Transverse colon (tissue), 4 donors: Measurements from ENCODE around the gene RORB.

Source experiments
- POLR2AphosphoS5 ChIP-seq, 3 donors: sonication (generic); formaldehyde crosslinking; IDR thresholded peaks; one replicate each; pipeline ENCODE4 v1.6.1; 2016; ENCODE audit warnings: antibody characterized with exemption in 3 of 3
- TF ChIP-seq, protein P1 (sequence below), 5 experiments: fragments of 200-600 bp in 3 of 5; fragments of 450-650 bp in 2 of 5; sonication (generic) in 3 of 5; IDR thresholded peaks; 1 replicate in 2 of 5; 2 replicates in 3 of 5; pipeline ENCODE4 v1.5.1; 2016 to 2017; ENCODE audit warnings: antibody characterized with exemption in 5 of 5, inconsistent platforms in 3 of 5, mild to moderate bottlenecking in 2 of 5, moderate library complexity in 1 of 5

GRCh38 chr9:74500584-74500924, 3.4 kb downstream of the RORB start:
- TF ChIP-seq, protein P1, sequence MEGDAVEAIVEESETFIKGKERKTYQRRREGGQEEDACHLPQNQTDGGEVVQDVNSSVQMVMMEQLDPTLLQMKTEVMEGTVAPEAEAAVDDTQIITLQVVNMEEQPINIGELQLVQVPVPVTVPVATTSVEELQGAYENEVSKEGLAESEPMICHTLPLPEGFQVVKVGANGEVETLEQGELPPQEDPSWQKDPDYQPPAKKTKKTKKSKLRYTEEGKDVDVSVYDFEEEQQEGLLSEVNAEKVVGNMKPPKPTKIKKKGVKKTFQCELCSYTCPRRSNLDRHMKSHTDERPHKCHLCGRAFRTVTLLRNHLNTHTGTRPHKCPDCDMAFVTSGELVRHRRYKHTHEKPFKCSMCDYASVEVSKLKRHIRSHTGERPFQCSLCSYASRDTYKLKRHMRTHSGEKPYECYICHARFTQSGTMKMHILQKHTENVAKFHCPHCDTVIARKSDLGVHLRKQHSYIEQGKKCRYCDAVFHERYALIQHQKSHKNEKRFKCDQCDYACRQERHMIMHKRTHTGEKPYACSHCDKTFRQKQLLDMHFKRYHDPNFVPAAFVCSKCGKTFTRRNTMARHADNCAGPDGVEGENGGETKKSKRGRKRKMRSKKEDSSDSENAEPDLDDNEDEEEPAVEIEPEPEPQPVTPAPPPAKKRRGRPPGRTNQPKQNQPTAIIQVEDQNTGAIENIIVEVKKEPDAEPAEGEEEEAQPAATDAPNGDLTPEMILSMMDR (IDR thresholded peaks at IDR 0.05): no peak
- no peak for TF ChIP-seq POLR2AphosphoS5 (IDR thresholded peaks at IDR 0.05)
